H4 (cell line): ENCODE data around the gene EDN3. TPM values are rescaled to one million over a fixed set of nuclear protein-coding genes. Genes with fewer than 3 reads are reported as not detected.

Experiments
- DNase-seq: peaks from one replicate; pipeline ENCODE4 v3.0.0-alpha.2; 2015; ENCODE audit warnings: low spot score
- total RNA-seq: library from RNA; depleted of rRNA; stranded (reverse); fragments of >200 nt; shearing (Covaris generic); gene quantifications from 2 replicates; pipeline ENCODE4 v1.2.3, GENCODE V29; 2014

EDN3 gene
- total RNA-seq, 1 experiment from 2014 or later = not detected

DNA sequence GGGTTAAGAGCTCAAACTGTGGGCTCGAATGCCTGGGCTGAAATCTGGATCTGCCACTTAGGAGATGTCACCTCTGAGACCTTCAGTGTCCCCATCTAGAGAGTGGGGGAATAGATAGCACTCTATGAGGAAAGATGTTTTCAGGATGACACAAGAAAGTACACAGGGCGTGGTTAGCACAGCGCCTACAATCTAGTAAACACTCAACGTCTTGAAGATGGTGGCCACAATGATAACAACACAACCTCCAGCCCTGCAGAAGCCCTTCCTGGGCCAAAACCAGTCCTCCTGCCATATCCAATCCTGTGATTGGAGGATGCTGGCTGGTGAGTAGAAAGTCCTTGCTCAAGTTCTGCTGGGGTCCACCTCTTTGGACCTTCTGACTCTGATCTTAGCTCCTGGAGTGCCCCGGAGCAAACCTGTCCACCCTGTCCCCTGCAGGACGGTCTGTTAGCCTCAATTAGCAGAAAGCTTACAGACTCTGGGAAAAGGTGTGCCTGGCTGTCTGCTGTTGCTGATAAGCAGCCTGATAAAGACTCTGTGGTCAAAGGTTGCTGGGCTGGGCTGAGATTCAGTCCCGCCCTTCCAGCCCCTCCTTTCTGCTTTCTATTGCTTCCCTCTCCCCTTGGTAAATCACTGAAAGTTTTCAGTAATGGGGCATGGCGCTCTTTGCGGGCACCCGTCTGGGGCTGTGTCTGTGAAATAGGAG lies 8.2 kb downstream of the EDN3 start:
- DNase-seq = no peak

DNA sequence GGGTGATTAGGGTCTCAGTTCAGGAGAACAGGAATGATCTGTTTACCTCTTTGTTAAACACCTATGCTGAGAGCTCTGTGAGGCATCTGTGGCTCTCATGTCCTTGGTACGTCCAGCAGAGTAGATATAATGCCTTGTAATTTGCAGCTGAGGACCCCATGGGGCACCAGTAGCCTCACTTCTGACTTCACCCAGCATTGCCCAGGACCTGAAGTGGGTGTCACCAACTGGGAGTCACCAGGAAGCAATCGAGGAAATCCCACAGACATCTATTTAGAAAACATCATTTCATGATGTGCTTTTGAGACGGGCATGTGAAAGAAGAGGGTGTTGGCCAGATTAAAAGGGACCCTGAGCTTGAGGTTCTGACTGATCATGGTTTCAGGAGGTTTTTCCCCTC lies 8.8 kb downstream of the EDN3 start:
- no peak for DNase-seq

DNA sequence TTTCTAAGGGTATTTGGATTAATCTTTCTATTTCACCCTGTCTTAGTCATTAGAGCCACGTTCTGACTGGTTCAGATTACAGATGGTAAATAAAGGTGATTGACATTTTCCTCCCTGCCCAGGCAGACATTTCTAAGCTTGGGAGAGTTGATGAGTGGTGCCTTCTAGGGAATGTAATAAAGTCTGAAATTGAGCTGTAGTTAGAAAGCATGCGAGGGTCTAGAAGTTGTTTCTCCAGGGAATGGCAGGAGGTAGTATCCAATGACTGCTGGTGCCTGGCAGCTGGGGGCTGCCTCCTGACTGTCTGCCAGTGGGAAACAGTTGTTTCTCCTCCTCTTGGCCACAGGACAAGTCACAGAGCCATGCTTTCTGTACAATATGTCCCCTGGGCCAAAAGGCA lies 14.6 kb downstream of the EDN3 start:
- no peak for DNase-seq

DNA sequence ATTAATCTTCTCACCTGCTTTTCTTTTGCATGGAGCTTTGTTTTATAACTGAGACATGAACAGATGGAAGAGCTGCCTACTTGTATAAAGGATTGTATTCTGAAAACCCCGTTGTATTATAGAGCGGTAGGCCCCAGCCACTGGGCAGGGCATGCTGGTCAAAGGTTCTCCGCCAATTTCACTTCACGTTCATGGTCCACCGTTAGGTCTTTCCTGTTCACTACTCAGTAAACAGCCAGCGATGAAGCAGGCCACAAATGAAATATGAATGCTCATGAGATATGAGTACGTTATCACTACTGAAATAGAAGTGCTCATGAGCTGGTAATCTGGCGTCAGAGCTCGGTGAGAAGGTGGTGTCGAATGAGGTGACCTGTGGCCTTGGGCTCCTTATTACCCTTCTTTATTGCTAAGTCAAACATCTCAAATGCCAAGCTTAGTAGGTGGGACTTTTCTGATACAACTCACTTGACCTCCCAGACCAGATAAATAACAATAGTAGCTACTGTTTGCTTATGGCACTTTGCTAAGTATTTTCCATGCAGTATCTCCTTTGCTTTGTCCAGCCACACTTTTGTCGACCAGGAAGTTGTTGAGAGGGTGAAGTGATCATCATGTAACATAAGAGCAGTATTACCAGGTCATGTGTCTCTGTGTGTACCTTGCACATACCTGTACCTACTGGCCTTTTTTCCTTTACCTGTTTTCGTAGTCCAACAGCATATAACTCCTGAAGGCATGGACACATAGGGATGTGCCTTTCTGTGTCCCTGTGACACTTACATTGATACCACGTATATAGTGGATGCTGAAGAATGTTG lies 16.7 kb downstream of the EDN3 start:
- no peak for DNase-seq

DNA sequence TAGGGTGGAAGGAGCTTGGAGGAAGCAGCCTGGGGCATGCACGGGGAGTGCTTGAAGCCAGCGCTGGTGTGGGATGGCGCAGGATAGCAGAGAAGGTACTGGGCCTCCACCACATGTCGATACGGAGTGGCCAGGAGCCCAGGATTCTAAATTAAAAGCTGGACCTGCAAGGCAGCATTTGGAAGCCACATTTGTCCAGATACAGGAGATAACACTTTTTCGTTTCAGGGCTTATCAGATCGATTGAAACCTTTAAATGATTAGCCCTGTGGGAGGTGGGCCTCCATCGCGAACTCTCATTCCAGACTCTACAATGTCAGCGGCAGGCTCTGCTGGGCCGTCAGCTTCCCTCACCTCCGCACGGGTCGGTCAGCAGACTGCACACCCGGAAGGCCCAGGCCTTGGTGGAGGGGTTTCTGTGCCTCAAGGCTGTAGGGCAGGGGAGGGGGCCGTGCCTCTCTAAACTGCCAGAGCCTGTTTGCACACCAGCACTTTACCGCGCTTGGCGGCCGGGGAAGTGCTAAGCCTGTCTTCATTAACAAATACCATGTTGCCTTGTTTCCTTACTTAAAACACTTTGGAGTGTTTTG lies 17.9 kb downstream of the EDN3 start:
- no peak for DNase-seq

DNA sequence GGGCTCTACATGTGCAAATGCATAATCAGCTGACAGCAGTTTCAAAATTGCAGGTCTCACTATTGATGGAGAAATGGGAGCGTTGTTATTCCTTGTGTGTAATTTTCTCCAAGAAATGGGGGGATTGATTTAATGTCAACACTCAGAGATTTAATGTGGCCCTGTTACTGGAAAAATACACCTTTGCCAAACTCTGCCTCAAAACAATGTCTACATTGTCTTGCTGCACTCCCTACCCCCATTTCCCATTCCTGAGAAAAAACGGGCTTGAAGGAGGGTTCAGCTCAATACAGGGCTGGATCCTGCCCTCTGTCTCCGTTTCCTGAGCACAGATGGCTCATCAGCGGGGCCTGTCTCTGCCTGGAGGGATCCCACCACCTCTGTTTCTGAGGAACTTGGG lies 18.4 kb downstream of the EDN3 start:
- no peak for DNase-seq

DNA sequence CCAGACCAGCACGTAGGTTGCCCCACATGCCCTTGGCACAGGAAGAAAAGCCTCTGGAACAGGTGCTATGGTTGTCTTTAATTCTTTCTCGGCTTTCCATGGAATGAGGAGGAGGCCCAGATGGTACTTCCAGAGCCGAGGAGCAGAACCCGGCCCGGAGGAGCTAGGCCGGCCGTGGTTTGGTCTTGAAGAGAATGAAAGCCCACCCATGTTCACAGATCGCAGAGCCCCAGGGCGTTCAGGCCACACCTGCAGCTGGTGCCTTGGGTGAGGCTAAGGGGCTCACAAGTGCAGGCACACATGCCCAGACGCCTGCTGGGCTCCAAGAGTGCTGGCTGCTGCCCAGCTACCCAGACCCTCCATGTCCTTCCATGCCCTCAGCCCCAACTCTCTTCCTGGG lies 20.0 kb downstream of the EDN3 start:
- DNase-seq = no peak

DNA sequence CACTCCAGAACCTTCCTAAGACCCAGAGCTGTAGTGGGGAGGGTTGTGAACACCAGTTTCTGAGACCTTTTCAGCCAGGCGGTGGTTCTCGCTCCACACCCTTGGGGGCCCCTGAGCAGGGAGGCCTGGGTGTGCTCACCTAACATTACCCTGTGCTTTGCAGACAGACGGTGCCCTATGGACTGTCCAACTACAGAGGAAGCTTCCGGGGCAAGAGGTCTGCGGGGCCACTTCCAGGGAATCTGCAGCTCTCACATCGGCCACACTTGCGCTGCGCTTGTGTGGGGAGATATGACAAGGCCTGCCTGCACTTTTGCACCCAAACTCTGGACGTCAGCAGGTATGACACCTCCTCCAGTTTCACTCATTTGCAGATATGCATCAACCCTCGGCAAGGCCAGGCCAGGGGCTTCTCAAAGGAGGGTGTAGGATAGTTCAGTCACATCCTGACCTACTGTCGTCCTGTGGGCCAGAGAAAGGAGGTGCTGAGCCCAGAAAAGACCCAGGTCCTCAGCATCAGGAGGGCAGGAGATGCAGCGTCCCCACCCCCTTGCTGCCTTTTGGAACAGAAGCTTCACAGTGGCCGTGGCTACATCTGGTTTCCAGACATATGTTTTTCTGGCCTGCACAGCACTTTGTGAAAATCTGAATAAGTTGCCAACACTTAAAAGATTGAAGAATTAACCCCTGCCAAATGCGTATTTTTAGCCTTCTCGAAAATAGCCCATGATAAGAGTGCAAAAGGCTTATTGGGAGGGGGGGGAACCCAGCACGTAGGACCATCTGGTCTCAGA lies 20.6 kb downstream of the EDN3 start:
- DNase-seq = no peak

DNA sequence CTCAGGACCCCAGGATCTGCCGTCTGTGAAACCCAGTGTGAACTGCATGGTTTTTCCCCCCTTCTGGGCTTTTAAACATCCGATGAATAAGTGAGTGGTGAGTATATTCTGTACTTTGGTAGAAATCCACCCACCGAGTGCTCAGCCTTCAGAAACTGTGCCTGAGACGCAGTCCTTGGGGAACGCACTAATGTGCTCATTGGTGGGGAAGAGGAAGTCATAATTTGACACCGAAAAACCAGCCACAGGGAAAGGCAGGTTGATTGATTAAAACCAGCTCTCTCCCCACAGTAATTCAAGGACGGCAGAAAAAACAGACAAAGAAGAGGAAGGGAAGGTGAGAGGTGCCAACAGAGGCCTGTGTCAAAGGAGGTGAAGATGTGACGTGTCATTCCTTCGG lies 21.7 kb downstream of the EDN3 start:
- DNase-seq = no peak

DNA sequence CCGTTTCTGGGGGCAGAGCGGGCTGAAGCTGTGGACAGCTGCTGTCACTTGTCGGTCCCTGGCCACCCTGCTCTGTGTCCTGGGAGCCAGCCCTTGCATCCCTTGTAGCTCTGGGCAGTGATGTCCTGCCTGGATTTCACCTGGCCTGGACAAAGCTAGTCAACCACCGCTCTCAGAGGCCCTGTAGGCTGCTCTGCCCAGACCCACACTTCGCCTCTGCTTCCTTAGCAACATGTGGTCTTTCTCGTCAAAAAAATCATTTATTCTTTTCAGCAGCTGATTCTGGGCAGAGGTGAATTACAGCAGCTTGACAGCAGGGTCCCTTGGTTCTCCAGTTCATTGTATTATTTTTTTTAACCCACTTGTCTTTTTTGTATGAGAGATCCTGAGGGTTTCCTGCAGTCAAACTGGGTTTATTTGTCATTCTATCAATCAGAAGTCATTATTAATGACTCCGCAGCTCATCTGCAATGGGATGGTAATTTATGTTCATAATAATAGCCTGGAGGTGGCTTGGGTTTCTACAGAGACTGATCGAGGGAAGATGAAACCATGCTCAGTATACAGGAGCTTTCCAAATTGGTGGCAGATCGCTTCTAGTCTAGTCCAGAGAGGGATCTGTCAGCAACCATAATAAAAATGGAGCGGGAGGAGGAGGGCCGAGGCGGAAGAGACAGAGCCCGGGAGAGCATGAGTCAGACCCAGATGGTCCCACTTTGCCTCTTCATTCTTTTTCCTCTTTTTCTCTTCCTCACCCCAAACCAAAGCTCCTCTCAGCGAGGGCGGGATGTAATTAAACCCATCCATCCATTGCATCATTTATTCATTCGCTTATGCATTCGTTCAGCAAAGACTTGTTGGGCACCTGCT lies 22.4 kb downstream of the EDN3 start:
- DNase-seq = no peak

DNA sequence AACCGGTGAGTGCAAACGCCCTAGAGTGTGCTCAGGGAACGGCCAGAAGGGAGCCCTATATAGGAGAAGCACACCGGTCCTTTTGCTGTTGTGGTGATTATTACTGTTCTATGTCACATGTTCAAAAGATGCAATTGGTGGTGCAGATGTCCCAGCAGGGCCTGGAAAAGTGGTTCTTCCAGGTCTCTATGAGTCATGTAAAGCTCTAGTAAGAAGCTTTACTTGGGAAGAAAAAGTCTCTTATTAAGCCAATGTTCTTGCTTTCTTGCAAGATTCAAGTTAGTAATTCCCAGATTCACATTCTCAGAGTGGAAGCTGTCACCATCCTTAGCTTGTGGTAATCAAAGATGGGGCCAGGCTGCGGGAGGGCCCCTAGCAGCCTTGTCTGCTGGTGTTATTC lies 23.3 kb downstream of the EDN3 start:
- DNase-seq = no peak

DNA sequence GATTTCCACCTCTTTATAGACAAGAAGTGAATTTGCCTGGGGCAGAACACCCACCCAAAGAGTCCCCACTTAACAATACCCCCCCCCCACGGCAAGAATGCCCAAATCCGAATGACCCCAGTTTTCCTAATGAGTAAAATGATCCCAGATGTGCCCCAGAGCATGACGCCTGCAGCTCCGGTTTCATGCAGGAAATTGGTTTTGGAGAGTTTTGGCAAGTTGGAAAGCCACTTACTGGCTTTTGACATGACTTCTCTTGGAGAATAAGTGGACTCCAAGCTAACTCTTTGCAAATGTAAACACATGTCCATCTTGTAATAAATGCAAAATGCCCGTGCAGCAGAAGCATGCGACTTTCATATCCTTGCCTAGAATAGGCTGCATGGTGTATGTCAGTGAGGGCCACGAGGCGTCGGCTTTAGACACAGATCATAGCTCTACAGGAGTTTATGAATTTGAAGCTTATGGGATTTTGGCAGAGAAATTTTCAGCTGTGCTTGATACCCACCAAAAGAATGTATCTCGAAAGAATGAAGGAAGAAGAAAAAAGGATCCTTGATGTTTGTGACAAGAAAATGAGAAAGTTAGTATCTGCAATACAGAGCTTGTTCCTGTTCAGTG lies 24.2 kb downstream of the EDN3 start:
- no peak for DNase-seq

DNA sequence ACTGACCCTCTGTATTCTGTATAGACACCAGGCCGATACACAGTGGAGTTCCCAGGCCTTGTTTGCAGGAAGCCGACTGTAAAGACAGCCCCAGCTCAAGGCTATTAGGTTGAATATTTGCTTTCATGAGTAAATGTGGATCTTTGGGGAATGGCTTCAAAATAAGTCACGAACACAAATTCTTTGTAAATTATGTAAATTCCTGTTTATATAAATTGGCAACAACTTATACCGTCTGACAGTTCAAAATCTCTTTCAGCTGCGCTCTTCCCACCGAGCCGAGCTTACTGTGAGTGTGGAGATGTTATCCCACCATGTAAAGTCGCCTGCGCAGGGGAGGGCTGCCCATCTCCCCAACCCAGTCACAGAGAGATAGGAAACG lies 24.7 kb downstream of the EDN3 start:
- DNase-seq = no peak

DNA sequence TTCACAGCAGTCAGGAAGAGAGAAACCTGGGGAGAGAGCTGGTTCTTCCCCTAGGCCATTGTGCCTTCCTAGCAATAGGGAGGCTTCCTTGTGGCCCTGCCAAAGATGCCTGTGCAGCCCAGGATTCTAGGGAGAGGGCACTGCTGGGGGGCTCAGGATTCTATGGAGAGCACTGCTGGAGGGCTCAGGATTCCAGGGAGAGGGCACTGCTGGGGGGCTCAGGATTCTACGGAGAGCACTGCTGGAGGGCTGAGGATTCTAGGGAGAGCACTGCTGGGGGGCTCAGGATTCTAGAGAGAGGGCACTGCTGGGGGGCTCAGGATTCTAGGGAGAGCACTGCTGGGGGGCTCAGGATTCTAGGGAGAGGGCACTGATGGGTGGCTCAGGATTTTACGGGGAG lies 25.8 kb downstream of the EDN3 start:
- DNase-seq = no peak

DNA sequence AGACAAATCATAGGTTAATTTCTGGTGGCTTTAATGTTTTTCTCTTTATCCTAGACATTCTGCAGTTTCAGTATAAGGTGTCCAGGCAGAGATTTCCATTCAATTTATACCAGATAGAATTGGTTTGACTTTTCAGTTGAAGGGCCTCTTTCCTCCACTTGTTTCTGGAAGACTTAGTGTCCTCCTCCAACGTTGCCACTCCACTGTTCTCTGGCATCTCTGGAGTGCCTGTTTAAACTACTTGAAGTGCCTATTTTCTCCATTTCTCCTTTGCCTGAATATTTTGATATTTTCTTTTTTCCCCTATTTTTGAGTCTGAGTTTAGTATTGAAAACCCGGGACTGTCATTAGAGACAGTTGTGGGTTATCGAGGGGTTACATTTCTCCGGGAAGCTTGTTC lies 27.7 kb downstream of the EDN3 start:
- DNase-seq = no peak

DNA sequence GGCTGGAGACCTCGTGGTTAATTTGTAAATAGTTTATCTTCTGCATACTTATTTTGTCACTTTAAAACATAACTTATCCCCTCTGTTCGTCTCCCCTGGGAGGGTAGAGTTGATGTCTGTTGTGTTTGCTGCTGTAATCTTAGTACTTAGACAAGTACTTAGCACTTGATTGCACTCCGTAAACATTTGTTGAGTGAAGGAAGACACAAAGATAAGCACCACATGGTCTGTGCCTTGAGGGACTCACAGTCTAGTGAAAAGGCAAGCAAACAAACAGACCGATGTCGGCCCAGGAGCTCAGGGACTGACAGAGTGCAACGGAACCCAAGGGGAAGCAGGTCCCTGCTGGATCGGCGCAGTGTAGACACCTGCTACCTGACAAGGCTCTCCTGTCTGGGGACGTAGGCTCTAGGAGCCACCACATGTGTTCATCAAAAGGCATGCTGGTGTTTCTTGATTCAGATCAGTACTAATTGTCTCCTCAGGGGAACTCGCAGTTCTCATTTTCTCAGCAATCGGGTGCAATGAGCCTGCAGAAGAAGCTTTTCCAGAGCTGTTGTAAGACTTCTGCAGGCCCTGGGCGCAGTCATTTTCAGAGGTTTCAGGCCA lies 31.4 kb downstream of the EDN3 start:
- DNase-seq = no peak

DNA sequence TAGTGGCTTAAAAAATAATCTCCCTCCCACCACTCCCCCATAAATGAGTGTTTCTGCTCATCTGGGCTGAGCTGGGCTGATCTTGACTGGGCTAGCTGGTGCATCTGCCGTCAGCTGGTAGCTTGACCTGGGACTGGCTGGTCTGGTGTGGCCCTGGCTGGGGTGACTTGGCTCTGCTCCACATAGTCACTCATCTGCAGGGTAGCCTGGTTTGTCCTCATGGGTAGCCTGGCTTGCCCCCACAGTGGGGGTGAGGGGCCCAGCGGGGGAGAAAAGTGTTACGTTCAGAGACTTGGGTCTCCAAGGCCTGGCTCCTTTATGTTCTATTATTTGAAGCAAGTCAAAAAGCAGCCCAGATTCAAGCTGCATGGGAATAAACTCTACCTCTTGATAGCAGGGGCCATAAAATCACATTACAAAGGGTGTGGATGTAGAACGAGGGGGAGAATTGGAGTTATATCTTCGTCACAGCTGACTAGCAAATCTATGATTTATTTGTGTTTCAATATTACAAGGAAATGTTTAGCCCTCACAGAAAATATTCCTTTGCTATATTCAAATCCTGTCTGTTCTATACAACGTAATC lies 32.9 kb downstream of the EDN3 start:
- DNase-seq = no peak

DNA sequence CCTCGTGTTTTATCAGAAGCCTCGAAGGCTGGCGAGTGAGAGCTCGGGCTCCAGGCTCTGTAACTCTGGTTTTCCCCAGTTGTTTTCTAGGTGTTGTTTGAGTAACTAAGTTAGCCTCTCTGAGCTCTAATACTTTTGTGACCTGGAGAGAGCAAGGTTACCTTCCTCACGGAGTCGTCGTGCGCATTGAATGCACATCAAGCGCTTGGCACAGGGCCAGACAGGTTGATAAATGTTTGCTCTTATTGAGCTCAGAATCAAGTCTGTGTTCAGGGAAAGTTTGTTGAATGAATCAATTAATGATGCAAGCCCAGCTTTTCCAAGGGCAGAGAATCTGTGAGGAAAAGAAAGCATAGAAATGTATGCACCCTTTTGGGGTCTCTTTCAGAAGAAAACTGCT lies 33.5 kb downstream of the EDN3 start:
- DNase-seq = no peak

DNA sequence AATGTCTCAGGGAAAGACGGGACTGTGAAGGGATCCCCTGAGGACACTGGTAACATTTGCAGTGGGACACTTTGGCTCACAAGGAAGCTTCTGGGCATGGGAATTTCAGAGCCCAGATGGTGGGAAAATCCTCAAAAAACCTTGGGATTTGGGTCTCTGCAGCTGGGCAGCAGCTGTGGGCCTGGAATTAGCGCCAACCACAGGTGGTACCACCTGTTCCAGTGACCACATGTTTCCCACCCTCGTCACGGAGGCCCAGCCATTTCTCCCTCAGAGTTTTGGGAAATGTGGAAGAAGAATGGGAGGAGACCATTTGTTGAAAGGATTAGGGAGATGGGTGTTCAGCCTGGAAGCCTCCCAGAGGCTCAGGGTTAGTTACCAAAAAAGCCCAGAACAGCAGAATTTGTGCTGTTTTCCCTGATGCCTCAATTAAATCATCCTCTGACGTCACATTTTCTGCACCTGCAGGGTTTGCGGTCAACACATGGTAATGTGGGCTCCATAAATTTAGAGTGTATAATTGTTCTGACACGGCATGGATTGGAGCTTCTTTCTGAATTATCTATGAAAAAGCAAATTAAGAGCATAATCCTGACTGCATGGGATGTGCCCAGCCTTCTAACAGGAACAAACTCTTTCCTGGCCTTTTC lies 34.4 kb downstream of the EDN3 start:
- no peak for DNase-seq

DNA sequence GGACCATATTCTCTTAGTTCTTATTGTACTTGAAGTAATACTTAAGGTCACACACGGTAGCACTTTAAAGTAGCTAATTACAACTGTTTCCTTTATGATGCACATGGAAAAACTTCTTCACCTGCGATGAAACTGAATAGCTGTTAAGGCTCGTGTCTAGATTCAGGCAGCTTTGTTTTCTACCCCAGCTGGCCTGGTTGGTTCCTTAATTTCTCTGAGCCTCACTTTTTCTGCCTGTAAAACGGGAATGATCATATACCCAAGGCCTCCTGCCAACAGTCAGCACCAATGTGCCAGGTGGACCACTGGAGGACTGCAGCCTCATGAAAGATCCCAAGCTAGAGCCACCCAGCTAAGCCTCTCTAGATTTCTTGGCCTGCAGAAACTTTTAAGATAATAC lies 35.0 kb downstream of the EDN3 start:
- DNase-seq = no peak
